HFF-Myc (cell line): ENCODE measurements around the gene FRZB.

Experiments used
- DNase-seq: peaks from one replicate; pipeline ENCODE4 v3.0.0-alpha.2; 2011; ENCODE audit warnings: low read depth; ENCODE audit errors: extremely low read depth
- H3K4me3 ChIP-seq: replicated peaks from 2 replicates; pipeline ENCODE4 v1.5.1; 2011; ENCODE audit warnings: low read depth, mild to moderate bottlenecking, control low read depth, low read length
- TF ChIP-seq, protein P1 (sequence below): IDR thresholded peaks from 2 replicates; pipeline ENCODE4 v1.5.1; 2012; ENCODE audit warnings: mild to moderate bottlenecking, low read depth, low read length, control low read depth; ENCODE audit errors: missing control alignments

FRZB gene, protein sequence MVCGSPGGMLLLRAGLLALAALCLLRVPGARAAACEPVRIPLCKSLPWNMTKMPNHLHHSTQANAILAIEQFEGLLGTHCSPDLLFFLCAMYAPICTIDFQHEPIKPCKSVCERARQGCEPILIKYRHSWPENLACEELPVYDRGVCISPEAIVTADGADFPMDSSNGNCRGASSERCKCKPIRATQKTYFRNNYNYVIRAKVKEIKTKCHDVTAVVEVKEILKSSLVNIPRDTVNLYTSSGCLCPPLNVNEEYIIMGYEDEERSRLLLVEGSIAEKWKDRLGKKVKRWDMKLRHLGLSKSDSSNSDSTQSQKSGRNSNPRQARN

DNA sequence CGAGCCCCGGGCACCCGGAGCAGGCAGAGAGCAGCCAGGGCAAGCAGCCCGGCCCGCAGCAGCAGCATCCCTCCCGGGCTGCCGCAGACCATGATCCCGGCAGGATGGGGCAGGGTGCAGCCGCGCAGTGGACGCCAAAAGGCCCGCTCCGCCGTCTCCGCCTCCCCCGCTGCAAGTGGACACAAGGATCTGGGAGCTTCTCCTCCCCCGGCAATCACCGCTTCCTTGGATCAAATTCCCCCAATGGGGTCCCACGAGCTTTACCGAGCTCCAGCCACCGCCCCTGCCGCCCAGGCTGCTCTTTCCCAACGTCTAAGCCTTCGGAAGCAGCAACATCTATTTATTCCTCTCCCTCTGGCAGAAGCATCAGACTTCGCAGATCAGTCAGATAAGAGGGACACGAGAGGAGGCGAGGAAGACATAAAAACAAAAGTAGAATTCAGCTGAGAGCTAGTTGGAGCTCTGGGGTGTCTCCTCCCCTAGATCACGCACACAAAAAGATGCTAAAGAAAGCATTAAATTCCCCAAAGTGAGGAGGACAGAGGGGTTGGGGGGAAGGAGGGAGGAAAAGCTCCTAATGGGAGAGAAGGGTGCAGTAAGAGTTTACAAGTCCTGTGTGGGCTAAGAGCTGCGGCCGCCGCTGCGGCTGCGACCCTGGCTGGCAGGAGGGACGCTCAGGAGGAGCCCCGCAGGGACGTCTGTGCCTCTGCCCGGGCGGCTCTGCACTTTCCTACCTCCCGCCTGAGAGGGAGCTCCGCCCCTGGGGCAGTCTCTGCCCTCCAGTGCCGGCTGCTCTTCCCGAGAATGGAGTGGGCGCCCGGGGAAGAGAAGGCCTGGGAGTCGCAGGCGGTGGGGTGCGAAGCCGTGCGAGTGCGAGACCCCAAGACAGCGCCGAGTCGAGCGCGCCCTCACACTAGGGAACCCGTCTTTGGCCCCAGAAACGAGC lies at the start of gene FRZB:
TSS of gene FRZB (minus strand) at position 177 of the 946 bp plus-strand sequence. CDS start at position 92, 85 bp downstream.
- DNase-seq, result no peak
- TF ChIP-seq, protein P1, sequence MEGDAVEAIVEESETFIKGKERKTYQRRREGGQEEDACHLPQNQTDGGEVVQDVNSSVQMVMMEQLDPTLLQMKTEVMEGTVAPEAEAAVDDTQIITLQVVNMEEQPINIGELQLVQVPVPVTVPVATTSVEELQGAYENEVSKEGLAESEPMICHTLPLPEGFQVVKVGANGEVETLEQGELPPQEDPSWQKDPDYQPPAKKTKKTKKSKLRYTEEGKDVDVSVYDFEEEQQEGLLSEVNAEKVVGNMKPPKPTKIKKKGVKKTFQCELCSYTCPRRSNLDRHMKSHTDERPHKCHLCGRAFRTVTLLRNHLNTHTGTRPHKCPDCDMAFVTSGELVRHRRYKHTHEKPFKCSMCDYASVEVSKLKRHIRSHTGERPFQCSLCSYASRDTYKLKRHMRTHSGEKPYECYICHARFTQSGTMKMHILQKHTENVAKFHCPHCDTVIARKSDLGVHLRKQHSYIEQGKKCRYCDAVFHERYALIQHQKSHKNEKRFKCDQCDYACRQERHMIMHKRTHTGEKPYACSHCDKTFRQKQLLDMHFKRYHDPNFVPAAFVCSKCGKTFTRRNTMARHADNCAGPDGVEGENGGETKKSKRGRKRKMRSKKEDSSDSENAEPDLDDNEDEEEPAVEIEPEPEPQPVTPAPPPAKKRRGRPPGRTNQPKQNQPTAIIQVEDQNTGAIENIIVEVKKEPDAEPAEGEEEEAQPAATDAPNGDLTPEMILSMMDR, result no peak
- H3K4me3 ChIP-seq, result peak within 1 kb of the TSS; percentile 35

DNA sequence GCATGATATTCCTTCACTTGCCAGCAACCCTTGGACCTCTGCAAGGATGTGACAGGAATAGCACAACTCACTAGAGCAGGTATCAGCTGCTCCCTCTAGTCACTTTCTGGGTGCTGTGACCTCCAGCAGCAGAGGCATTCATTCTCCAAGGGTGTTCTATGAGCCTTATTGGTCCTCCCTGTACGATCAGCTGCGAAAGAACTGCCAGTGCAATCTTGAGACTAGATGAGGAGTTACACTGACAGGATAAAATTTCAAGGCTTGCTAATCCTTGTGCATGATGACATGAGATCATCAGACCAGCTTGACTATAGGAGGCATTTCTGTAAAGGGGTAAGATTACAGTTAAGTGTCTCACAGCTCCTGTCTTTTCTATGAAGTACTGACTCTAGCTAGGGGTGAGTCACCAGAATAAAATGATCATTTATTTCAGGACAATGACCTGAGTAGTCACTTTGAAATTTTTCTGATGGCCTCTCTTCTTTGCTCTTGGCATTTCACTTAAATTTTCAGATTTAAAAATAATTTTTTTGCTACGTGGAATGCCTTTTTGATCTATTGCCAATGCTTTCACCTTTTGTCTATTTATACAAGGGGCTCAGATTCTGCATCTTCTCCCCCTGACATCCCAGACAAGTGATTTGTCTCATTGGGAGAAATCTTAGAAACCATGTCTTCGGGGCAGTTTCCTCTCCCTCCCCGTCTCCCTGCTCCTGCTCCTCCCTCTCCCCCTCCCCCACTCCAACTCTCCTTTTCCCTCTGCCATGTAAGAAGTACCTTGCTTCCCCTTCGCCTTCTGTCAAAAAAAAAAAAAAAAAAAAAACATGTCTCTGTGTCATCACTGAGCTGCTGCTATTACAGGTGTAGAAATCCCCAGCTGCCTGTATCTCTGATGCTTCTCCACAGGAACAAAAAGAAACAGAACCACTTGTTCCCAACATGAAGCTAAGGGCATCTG lies 49.2 kb upstream of the FRZB start:
- no peak overlapping the region for H3K4me3 ChIP-seq
- TF ChIP-seq, protein P1, result no peak
- DNase-seq, result peak; percentile 42

DNA sequence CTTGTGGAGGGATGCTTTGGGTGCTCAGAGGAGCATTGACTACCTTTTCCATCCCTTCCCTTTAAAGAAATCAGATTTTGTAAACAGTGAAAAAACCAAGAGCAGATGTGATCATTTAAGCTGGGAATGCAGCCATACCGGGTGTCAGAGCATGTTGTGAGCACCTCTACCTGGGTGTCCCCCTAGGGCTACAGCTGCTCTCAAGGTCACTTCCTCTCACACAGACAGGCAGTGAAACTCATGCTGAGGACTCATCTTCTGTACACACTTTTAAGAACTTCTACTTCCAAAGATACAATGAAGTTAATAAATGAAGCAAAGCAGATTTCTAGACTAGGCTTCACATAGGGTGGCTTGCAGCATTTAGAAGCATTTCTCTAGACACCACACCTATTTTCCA lies 48.4 kb upstream of the FRZB start:
- no peak for DNase-seq
- TF ChIP-seq, protein P1, result no peak
- no peak overlapping the region for H3K4me3 ChIP-seq

DNA sequence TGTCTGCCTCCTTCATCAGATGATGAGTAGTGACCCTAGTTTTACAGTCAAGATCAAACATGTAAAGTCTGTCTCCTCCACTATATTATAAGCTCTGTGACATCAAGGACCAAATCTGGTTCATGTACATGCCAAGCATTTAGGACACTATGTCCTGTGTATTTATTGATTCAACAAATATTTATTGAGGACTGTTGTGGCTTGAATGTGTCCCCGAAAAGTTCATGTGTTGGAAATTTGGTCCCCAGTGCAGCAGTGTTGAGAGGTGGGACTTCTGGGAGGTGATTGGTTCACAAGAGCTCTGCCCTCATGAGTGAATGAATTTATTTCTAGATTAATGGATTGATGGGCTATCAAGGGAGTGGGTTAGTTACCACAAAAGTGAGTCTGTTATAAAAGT lies 46.6 kb upstream of the FRZB start:
- no peak overlapping the region for H3K4me3 ChIP-seq
- TF ChIP-seq, protein P1, result no peak
- DNase-seq, result no peak

DNA sequence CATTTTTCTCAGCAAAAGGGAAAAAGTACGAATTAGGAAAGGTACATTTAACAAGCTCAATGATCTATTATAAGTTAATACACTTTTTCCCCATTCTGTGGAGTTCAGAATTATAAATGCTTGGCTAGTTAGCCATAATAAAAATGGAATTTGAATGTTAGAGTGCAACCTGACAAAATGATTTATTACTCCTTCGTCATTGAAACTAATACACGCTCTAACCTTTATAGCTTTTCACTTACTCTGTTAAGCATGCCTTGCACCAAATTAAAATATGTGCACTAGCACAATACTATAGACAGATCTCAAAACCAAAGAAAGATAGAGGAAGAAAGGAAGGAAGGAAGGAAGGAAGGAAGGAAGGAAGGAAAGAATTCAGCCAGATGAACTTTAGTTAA lies 46.1 kb upstream of the FRZB start:
- no peak overlapping the region for H3K4me3 ChIP-seq
- TF ChIP-seq, protein P1, result no peak
- no peak for DNase-seq
